Stomach smooth muscle (tissue), 2 donors: ENCODE results near the gene PTPN6.

Experiments
- H3K27ac ChIP-seq: one replicate; pipeline ENCODE4 v1.7.0; 2013; ENCODE audit warnings: mild to moderate bottlenecking, low read length, inconsistent platforms
- H3K27me3 ChIP-seq, 2 donors: one replicate each; pipeline ENCODE4 v1.7.0; 2013; ENCODE audit warnings: low read length in 2 of 2; ENCODE audit not compliant: insufficient read depth in 2 of 2, control insufficient read depth in 1 of 2
- H3K36me3 ChIP-seq, 2 donors: one replicate each; pipeline ENCODE4 v1.7.0; 2013; ENCODE audit warnings: low read length in 2 of 2; ENCODE audit not compliant: control insufficient read depth in 2 of 2, insufficient read depth in 2 of 2
- H3K4me1 ChIP-seq: one replicate; pipeline ENCODE4 v1.7.0; 2013; ENCODE audit warnings: low read length; ENCODE audit not compliant: control insufficient read depth, insufficient read depth
- H3K4me3 ChIP-seq, 2 donors: one replicate each; pipeline ENCODE4 v1.7.0; 2013; ENCODE audit warnings: low read length in 2 of 2
- H3K9ac ChIP-seq, 2 donors: one replicate each; pipeline ENCODE4 v1.7.0; 2013; ENCODE audit warnings: low read length in 2 of 2, mild to moderate bottlenecking in 1 of 2
- H3K9me3 ChIP-seq, 2 donors: one replicate each; pipeline ENCODE4 v1.7.0; 2013; ENCODE audit warnings: low read length in 2 of 2; ENCODE audit not compliant: control insufficient read depth in 2 of 2
- donor health status: healthy.
- donor health status: Pancreatic carcinoma.

The PTPN6 gene

DNA sequence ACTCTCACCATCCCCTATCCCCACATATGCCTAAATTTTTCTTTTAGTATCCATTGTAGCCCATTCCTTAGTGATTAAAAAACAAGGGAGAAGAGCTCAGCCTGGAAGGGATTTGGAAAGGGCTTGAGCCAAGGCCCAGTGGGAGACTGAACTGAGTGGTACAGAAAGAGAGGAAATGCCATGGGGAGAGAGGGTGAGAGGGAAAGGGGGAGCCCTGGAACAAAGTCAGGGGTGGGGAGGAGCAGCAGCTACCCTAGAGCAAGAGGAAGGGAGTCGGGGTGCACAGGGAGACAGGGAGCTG, 26.0 kb upstream of the PTPN6 start:
- H3K36me3 ChIP-seq: peaks cover 9 to 20% of the 10 kb centered on the region in 2 donors
- H3K27ac ChIP-seq: peak overlapping the region; percentile 99
- H3K9ac ChIP-seq: peak overlapping the region; percentile 87 to 98
- H3K4me3 ChIP-seq: peak overlapping the region in 1 of 2 donors; percentile 76
- H3K9me3 ChIP-seq: no peaks in the 10 kb centered on the region
- H3K4me1 ChIP-seq: peaks cover 56% of the 10 kb centered on the region
- no peaks in the 10 kb centered on the region for H3K27me3 ChIP-seq

- Histone ChIP-seq H3K36me3 (peaks cover 9 to 20% of the 10 kb centered on the region in 2 donors), H3K27ac (peak overlapping the region; percentile 99), H3K9ac (peak overlapping the region; percentile 87 to 98), H3K27me3 (no peaks in the 10 kb centered on the region), H3K4me3 (peak overlapping the region; percentile 65 to 76), H3K4me1 (peaks cover 58% of the 10 kb centered on the region), H3K9me3 (no peaks in the 10 kb centered on the region)
These were observed 25.4 kb upstream of the PTPN6 start for GRCh38 chr12:6925540-6926279.

- H3K9me3 ChIP-seq: no peaks in the 10 kb centered on the region
- H3K27me3 ChIP-seq: no peaks in the 10 kb centered on the region
- peak within 1 kb of the TSS; percentile 99 for H3K27ac ChIP-seq
- H3K36me3 ChIP-seq: peaks cover 0 to 9% of the 10 kb centered on the region in 2 donors
- peak within 1 kb of the TSS; percentile 93 to 98 for H3K4me3 ChIP-seq
- H3K4me1 ChIP-seq: peaks cover 65% of the 10 kb centered on the region
- H3K9ac ChIP-seq: peak within 1 kb of the TSS; percentile 96 to 98
These were observed 23.7 kb upstream of the PTPN6 start, which contains the start of gene ATN1 for GRCh38 chr12:6927379-6928021. Gene ATN1, plus strand, starts transcription at chr12:6927959. Its CDS starts 6,043 bp downstream, at chr12:6934002.

- peaks cover 68% of the 10 kb centered on the region for H3K4me1 ChIP-seq
- peaks cover under 1 to 3% of the 10 kb centered on the region in 2 donors for H3K36me3 ChIP-seq
- H3K9ac ChIP-seq: peak overlapping the region; percentile 87 to 95
- no peaks in the 10 kb centered on the region for H3K9me3 ChIP-seq
- peak overlapping the region; percentile 89 for H3K27ac ChIP-seq
- no peaks in the 10 kb centered on the region for H3K27me3 ChIP-seq
- peak overlapping the region; percentile 93 to 98 for H3K4me3 ChIP-seq
These were observed 23.0 kb upstream of the PTPN6 start for GRCh38 chr12:6928022-6928702.

- H3K4me1 ChIP-seq: peaks cover 71% of the 10 kb centered on the region
- no peaks in the 10 kb centered on the region for H3K9me3 ChIP-seq
- peak overlapping the region; percentile 89 for H3K27ac ChIP-seq
- no peaks in the 10 kb centered on the region for H3K27me3 ChIP-seq
- H3K4me3 ChIP-seq: peak overlapping the region; percentile 93 to 98
- peak overlapping the region; percentile 87 to 95 for H3K9ac ChIP-seq
- peaks cover 6 to 7% of the 10 kb centered on the region in 2 donors for H3K36me3 ChIP-seq
These were observed 22.3 kb upstream of the PTPN6 start for GRCh38 chr12:6928703-6929407.

DNA sequence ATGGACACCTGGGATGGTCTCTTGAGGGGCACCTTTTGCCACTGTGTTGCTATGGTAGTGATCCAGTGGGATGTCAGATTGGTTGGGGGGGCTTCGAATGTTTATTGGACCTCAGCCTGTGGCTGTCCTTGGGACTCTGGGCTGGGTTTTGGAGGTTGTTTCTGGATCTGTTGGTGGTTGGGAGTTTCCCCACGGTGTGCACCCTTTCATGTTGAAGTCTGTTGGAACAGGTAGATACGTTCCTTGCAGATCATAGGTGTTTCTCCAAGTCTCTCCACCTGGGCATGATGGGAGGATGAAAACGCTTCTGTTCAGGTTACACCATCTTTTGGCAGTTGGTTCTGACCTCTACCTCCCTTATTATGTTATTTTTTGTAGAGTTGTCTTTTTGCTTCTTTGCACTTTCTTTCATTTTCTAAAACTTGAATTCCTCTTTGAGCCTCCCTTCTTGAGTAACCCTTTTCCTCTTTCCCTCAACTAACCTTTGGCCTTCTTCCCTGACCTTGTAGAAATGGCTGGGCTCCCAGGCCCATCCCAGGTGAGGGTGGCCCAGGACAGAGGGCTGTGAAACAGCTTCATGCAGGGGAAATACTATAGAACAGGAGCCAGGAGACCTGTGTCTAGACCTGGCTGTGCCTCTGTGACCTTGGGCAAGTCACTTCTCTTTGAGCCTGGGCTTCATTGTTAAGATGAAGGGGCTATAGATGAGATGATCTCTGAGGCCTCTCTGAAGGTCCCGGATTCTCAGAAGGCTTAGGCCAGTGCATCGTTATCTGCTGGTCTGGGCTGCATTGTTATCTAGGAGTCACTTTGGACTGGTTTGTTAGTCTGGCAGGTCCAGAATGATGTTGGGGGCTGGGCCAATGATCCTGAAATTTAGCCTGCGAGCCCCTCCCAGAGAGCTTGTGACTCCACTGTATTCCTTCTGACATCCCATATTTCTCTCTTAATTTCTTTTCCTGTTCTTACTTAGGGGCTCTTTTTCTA, 21.4 kb upstream of the PTPN6 start:
- Histone ChIP-seq H3K36me3 (peaks cover 13 to 14% of the 10 kb centered on the region in 2 donors), H3K27ac (peak overlapping the region; percentile 89), H3K4me1 (peaks cover 70% of the 10 kb centered on the region), H3K9me3 (no peaks in the 10 kb centered on the region), H3K27me3 (no peaks in the 10 kb centered on the region), H3K4me3 (peak overlapping the region; percentile 93 to 98), H3K9ac (peak overlapping the region; percentile 87 to 95)

DNA sequence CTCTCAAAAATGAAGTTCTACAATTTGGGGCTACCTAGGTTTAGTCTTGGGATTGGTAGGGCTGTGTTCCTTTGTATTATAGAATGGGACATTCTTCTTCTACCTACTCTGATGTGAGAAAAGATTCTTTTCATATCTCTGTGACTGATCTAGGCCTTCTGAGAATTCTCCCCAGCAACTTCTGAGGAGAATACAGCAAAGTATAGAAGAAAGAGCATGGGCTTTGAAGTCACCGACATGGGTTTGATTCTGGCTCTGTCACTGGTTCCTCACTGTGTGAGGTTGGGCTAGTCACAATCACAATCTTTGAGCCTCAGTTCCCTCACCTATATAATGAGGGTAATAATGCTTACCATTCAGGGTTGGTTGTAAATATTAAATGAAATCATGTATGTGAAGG, 18.4 kb upstream of the PTPN6 start:
- Histone ChIP-seq H3K4me3 (no peak overlapping the region), H3K4me1 (peaks cover 51% of the 10 kb centered on the region), H3K27me3 (no peaks in the 10 kb centered on the region), H3K36me3 (peaks cover 20 to 25% of the 10 kb centered on the region in 2 donors), H3K9ac (peak overlapping the region in 1 of 2 donors; percentile 7), H3K27ac (peak overlapping the region; percentile 62), H3K9me3 (no peaks in the 10 kb centered on the region)

DNA sequence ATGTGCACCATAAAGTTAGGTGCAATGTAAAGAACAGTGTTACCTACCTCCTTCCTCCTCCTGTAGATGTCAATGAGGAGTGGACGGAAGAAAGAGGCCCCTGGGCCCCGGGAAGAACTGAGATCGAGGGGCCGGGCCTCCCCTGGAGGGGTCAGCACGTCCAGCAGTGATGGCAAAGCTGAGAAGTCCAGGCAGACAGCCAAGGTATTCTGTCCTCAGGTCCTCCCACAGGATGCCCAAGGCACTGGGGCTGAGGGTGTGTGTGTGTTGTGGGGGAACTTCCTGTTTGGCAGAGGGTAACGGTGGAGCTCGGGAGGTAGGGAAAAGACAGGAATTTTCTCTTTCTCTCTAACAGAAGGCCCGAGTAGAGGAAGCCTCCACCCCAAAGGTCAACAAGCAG, 17.0 kb upstream of the PTPN6 start:
- H3K36me3 ChIP-seq: peaks cover 20 to 25% of the 10 kb centered on the region in 2 donors
- H3K27ac ChIP-seq: peak overlapping the region; percentile 62
- H3K9ac ChIP-seq: peak overlapping the region; percentile 28 to 29
- peak overlapping the region in 1 of 2 donors; percentile 29 for H3K4me3 ChIP-seq
- H3K9me3 ChIP-seq: no peaks in the 10 kb centered on the region
- peaks cover 57% of the 10 kb centered on the region for H3K4me1 ChIP-seq
- H3K27me3 ChIP-seq: no peaks in the 10 kb centered on the region

DNA sequence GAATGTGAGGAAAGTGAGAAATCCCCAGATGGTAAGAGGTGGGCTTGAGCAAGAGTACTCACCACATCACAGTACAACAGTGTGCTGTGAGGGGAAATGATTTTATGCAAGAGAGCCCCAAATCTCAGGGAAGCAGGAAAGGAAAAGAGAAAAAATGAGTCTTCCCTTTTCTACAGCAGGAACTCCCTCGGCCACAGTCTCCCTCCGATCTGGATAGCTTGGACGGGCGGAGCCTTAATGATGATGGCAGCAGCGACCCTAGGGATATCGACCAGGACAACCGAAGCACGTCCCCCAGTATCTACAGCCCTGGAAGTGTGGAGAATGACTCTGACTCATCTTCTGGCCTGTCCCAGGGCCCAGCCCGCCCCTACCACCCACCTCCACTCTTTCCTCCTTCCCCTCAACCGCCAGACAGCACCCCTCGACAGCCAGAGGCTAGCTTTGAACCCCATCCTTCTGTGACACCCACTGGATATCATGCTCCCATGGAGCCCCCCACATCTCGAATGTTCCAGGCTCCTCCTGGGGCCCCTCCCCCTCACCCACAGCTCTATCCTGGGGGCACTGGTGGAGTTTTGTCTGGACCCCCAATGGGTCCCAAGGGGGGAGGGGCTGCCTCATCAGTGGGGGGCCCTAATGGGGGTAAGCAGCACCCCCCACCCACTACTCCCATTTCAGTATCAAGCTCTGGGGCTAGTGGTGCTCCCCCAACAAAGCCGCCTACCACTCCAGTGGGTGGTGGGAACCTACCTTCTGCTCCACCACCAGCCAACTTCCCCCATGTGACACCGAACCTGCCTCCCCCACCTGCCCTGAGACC, 15.6 kb upstream of the PTPN6 start:
- Histone ChIP-seq H3K27me3 (no peaks in the 10 kb centered on the region), H3K9me3 (no peaks in the 10 kb centered on the region), H3K4me1 (peaks cover 49% of the 10 kb centered on the region), H3K4me3 (no peak overlapping the region), H3K27ac (peak overlapping the region; percentile 37), H3K9ac (no peak overlapping the region), H3K36me3 (peaks cover 20 to 29% of the 10 kb centered on the region in 2 donors)
